HG03097 (cell line): ENCODE results near the gene GALNTL6.
"Not testable (repeated sequence)": the region's sequence is repeated elsewhere in the genome, so short reads cannot be mapped to it uniquely, and the experiment has no call there.

Source experiments
- ATAC-seq: cut with Tn5 transposase; IDR thresholded peaks from one replicate; pipeline ENCODE4 v1.9.1; 2021; ENCODE audit not compliant: unreplicated experiment, low FRiP score

GALNTL6 gene

GRCh38 chr4:173037242-173037641, 1224.0 kb downstream of the GALNTL6 start:
- ATAC-seq, result no peak

- ATAC-seq, result no peak
Measured at GRCh38 chr4:173038192-173038896, 1225.1 kb downstream of the GALNTL6 start.

- peak; percentile 58 for ATAC-seq
Measured at GRCh38 chr4:173039617-173040577, 1226.7 kb downstream of the GALNTL6 start.

GRCh38 chr4:173041482-173041881, 1228.3 kb downstream of the GALNTL6 start:
- no peak for ATAC-seq

- ATAC-seq, result not testable (repeated sequence)
Measured at GRCh38 chr4:173042139-173042538, 1228.9 kb downstream of the GALNTL6 start.

- no peak for ATAC-seq
Measured at GRCh38 chr4:173044340-173044739, 1231.1 kb downstream of the GALNTL6 start.

- ATAC-seq, result no peak
Measured at GRCh38 chr4:173045571-173045970, 1232.4 kb downstream of the GALNTL6 start.

- ATAC-seq, result no peak
Measured at GRCh38 chr4:173046144-173046543, 1232.9 kb downstream of the GALNTL6 start.

GRCh38 chr4:173046818-173047217, 1233.6 kb downstream of the GALNTL6 start:
- ATAC-seq, result no peak

GRCh38 chr4:173051232-173051631, 1238.0 kb downstream of the GALNTL6 start:
- no peak for ATAC-seq

- ATAC-seq, result no peak
Measured at GRCh38 chr4:173051716-173052115, 1238.5 kb downstream of the GALNTL6 start.

GRCh38 chr4:173052439-173052838, 1239.2 kb downstream of the GALNTL6 start:
- ATAC-seq, result no peak

- no peak for ATAC-seq
Measured at GRCh38 chr4:173056271-173056670, 1243.1 kb downstream of the GALNTL6 start.

- ATAC-seq, result no peak
Measured at GRCh38 chr4:173056710-173057109, 1243.5 kb downstream of the GALNTL6 start.

GRCh38 chr4:173057442-173057841, 1244.2 kb downstream of the GALNTL6 start:
- ATAC-seq, result no peak

GRCh38 chr4:173057901-173058300, 1244.7 kb downstream of the GALNTL6 start:
- ATAC-seq, result no peak

- ATAC-seq, result no peak
Measured at GRCh38 chr4:173061160-173061559, 1248.0 kb downstream of the GALNTL6 start.

- ATAC-seq, result no peak
Measured at GRCh38 chr4:173073939-173074500, 1260.8 kb downstream of the GALNTL6 start.

- ATAC-seq, result no peak
Measured at GRCh38 chr4:173074501-173074946, 1261.3 kb downstream of the GALNTL6 start.

- no peak for ATAC-seq
Measured at GRCh38 chr4:173076903-173077634, 1263.9 kb downstream of the GALNTL6 start.
